ENCODE results near the gene ATP8B3.

Gene ATP8B3

DNA sequence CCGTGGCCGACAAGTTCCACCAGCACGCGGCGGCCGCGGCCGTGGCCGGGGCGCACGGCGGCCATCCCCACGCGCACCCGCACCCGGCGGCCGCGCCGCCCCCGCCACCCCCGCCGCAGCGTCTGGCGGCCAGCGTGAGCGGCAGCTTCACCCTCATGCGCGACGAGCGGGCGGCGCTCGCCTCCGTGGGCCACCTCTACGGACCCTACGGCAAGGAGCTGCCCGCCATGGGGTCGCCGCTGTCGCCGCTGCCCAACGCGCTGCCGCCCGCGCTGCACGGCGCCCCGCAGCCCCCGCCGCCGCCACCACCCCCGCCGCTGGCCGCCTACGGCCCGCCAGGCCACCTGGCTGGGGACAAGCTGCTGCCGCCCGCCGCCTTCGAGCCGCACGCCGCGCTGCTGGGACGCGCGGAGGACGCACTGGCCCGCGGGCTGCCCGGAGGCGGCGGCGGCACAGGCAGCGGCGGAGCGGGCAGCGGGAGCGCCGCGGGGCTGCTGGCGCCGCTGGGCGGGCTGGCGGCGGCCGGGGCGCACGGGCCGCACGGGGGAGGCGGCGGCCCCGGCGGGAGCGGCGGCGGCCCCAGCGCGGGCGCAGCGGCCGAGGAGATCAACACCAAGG lies 57.9 kb downstream of the ATP8B3 start:
- no peak for DNase-seq (ENCODE audit: low read depth)
- TF ChIP-seq, protein P1, sequence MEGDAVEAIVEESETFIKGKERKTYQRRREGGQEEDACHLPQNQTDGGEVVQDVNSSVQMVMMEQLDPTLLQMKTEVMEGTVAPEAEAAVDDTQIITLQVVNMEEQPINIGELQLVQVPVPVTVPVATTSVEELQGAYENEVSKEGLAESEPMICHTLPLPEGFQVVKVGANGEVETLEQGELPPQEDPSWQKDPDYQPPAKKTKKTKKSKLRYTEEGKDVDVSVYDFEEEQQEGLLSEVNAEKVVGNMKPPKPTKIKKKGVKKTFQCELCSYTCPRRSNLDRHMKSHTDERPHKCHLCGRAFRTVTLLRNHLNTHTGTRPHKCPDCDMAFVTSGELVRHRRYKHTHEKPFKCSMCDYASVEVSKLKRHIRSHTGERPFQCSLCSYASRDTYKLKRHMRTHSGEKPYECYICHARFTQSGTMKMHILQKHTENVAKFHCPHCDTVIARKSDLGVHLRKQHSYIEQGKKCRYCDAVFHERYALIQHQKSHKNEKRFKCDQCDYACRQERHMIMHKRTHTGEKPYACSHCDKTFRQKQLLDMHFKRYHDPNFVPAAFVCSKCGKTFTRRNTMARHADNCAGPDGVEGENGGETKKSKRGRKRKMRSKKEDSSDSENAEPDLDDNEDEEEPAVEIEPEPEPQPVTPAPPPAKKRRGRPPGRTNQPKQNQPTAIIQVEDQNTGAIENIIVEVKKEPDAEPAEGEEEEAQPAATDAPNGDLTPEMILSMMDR (IDR thresholded peaks at IDR 0.05; ENCODE audit: control insufficient read depth, extremely low read depth, insufficient read depth), result no peak
- H3K4me3 ChIP-seq (ENCODE audit: low read depth, low read length), result no peak overlapping the region

DNA sequence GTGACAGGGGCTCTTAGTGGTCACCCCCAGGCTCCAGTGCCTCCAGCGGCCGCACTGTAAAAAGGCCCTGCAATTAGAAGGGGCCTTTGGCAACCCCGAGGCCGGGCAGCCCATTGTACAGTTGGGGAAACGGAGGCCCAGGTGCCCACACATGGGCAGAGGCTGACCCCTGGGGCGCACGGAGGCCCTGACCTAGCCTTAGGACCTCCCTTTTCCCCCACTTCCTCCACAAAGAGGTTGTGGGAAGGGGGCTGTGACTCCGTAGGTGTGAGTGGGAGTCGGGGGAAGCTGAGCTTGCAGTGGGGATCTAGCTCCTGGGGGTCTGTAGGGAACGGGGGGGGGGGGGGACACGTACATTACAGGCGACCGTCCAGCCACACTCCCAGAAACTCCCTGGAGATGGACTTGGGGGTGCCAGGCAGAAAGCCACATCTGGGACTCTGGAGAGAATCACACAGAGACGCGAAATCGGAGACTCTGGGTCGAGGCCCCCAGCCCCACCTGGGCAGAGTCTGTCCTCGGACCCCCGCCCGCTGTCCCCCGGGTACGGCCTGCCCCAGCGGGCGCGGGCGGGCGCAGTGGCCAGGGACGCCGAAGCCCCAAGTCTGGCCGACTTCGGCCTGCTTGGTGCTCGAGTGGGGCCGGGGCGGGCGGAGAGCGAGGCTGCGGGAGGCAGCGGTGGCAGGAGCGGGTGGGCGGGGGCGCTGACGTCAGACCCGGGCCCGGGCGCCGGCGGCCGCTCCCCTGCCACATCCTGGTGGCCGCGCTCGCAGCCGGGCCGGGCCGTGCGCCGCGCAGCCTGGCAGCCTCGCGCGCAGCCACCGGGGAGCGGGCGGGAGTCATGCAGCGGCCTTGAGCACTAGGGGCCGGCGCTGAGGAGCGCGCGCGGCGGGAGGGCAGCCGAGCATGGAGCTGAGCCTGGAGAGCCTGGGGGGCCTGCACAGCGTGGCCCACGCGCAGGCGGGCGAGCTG lies 59.0 kb downstream of the ATP8B3 start, which contains the start of gene ONECUT3:
TSS of gene ONECUT3 (plus strand) at position 750 of the 972 bp plus-strand sequence. CDS start at position 907, 157 bp downstream.
- TF ChIP-seq, protein P1 (IDR thresholded peaks at IDR 0.05; ENCODE audit: control insufficient read depth, extremely low read depth, insufficient read depth), result no peak
- no peak within 1 kb of the TSS for H3K4me3 ChIP-seq (ENCODE audit: low read depth, low read length)
- no peak for DNase-seq (ENCODE audit: low read depth)

DNA sequence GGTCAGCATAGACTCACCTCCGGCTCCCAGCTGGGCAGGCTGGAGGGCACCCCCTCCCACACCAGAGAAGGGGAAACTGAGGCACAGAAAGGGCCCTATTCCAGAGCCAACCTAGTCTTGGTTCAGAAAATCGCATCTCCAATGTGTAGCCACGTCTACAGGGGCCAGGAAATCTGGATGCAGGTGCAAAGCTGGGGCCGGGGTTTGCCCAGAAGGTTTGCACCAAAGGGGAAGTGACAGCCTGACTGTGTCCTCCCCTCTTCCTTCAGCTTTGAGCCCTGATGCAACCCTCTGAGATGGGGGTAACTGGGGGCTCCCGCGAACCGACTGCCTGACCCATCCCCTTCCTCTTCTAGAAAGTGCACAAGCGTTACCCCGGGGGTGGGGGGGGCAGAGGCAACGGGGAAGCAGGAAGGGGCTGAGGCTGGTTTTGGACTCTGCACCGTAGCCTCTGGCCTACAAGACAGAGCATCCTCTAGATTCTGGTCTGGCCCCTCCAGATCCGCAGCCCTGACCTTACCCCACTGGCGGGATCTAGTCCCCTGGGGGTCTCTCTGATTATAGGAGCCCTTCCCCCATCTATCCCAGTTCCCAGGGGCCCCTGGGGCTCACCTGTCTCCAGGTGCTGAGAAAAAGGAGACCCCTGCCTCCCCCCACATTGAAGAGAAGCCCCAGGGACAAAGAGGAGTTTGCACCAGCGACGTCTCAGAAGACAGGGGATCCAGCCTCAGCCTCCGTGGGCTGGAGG lies 59.9 kb downstream of the ATP8B3 start:
- no peak for DNase-seq (ENCODE audit: low read depth)
- H3K4me3 ChIP-seq (ENCODE audit: low read depth, low read length), result no peak overlapping the region
- TF ChIP-seq, protein P1 (IDR thresholded peaks at IDR 0.05; ENCODE audit: control insufficient read depth, extremely low read depth, insufficient read depth), result no peak

DNA sequence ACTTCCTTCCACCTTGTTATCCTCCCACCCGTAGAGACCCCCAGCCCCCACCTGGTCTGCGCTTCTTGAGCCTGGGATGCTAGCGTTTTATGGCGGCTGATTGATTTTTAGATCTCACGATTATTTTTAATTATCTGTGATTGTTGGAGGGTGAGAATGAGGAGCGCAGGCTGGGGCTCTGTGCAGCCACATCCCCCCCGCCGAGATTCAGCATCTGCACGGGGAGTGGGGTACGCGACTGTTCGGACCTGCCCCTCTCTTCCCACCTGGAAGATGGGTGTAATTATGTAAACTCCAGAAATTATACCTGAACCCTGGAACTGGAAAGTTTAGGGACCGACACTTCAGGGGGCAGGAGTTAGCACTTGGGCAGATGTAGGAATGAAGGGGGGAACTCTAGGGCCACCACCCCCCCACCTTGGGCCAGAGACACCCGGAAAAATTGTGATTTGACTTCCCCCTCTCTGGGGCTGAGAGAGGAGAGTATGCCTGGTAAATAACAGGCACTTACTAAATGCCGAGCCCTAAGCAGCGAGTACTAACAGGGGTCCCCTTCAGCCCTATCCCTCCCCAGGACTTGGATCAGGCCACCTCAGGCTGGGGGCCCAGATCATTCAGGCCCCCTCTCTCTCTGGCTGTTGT lies 60.6 kb downstream of the ATP8B3 start:
- H3K4me3 ChIP-seq (ENCODE audit: low read depth, low read length), result no peak overlapping the region
- no peak for DNase-seq (ENCODE audit: low read depth)
- TF ChIP-seq, protein P1 (IDR thresholded peaks at IDR 0.05; ENCODE audit: control insufficient read depth, extremely low read depth, insufficient read depth), result no peak

DNA sequence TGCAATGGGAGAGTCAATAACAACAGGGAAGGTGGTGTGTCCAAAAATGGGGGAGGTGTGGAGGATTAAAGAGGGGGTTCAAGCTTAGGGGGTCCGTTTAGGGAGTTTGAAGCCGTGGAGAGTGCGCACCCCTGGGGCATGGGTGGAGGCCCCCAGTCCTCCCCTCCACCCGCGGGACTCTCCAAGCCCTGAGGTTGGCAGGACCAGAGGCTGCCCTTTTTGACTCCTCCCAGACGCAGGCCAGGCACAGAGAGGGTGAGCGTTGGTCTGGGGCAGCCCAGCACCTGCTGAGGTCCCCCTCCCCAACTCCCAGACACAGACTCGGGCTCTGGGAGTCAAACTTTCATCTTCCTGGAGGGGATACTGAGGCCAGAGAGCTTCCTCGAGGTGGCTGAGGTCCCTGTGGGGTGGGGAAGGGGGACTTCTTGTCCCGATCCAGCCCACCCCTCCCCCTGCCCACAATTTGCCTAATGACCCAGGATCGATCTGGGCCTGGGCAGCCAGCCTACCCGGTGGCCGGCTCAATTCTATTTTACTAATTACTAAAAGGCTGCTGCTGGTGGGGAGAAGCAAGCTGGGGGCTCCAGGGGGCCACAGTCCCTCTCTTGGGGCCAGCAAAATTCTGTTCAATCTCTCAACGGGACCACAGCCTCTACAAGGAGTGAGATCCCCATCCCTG lies 61.6 kb downstream of the ATP8B3 start:
- H3K4me3 ChIP-seq (ENCODE audit: low read depth, low read length), result no peak overlapping the region
- TF ChIP-seq, protein P1 (IDR thresholded peaks at IDR 0.05; ENCODE audit: control insufficient read depth, extremely low read depth, insufficient read depth), result no peak
- DNase-seq (ENCODE audit: low read depth), result no peak
